HG02678 (cell line): Measurements from ENCODE around the gene LPCAT1.
"Not testable (repeated sequence)": the region's sequence is repeated elsewhere in the genome, so short reads cannot be mapped to it uniquely, and the experiment has no call there.

Experiments
- ATAC-seq: cut with Tn5 transposase; IDR thresholded peaks from one replicate; pipeline ENCODE4 v1.9.1; 2021; ENCODE audit warnings: mild to moderate bottlenecking, moderate library complexity; ENCODE audit not compliant: unreplicated experiment

LPCAT1 gene

DNA sequence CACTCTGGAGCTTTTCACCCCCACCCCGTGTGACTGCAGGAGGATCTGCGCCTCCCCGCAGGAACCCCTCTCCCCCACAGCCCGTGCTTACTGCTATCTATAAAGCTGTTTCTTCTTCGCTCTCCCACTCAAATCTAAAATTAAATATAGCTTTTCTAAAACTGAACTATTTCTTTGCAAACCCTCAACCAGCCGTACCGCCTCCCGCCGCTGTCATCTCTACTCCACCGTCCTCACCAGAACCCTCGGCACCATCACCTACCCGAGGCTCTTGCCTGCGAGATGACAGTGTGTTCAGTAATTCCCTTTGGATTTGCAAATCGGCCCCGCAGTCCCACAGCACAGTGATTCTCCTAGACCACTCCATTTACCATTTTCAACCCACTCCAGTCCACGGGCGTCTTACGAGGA, 13.6 kb downstream of the LPCAT1 start:
- ATAC-seq: no peak

DNA sequence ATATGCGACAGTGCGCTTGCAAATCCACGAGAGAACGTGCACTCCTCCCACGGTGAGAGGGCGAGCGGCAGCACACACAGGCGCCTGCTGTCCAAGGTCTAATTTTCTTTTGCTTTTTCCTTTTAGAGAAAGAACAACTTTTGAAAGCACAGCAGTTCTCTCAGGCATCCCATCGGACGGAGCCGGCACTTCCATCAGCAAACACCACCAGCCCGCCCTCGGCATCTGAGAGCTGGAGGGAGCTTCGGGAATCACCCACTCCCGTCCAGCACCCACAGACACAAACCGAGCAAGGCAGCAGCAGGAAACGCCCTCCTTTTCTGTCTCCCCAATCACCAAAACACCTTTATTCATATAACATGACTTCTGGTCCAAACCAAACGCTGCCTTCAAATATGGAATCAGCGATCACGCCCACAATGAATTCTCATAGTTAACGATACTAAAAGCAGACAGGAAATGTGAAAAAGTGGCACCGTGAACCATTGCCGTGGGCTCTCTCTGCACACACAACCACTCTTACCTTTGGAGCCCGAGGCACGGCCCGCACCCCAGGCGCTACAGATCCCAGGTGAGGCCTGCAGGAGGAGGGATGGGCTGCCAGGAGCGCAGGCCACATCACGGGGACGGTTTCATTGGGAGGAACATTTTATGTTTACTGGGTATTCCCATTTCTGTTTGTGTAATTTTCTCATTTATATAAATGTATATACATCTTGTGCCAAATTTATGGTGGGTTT, 14.2 kb downstream of the LPCAT1 start:
- no peak for ATAC-seq

DNA sequence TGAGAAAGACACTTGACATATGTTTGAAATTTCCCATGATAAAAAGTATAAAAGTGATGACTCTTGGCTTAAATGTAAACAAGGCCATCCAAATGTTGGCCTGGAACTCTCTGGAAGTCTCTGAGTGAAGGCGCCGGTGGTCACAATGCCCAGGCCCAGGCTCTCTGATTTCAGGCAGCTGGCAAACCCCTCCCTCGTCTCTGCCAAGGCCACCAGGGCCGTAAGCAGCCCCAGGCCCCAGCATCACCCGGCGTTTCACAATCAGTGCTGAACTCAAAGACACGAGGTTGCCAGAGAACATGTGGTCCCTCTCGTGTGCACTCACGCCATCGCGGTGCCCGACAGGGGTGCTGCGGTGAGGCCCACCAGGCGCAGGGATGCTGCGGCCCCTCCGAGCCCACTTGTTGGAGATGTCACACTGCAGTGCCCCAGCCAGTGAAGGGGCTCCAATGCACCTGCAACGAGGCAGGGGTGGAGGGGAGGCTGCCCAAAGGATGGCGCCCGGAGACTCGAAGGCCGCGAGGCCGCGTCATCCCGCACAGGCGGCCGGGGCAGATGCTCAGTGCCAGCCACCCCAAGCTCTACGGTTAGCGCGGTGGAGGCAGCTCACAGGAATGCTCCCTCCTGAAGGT, 15.0 kb downstream of the LPCAT1 start:
- no peak for ATAC-seq

DNA sequence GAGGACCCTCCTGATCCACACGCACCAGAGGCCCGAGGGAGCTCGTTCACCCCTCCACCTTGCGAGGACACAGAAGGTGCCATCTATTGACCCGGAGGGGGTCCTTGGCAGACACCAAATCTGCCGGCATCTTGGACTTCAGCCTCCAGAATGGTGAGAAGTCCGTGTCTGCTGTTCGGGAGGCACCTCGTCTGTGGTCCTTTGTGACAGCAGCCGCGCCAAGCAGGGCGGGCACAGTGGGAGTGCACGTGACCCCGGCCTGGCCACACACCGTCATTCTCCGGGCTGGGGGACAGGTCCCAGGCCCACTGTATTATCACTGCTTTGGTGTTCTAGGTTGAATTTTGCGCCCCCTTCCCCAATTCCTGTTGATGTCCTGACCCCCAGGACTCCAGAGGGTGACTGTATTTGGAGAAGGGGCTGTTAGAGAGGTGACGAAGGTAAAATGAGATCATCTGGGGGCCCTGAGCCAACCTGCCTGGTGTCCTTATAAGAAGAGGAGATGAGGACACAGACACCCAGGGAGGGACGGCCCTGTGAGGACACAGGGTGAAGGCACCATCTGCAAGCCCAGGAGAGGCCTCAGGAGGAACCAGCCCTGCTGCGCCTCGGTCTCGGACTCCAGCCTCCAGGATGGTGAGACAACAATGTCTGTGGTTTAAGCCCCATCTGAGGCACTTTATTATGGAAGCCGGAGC, 15.7 kb downstream of the LPCAT1 start:
- no peak for ATAC-seq

DNA sequence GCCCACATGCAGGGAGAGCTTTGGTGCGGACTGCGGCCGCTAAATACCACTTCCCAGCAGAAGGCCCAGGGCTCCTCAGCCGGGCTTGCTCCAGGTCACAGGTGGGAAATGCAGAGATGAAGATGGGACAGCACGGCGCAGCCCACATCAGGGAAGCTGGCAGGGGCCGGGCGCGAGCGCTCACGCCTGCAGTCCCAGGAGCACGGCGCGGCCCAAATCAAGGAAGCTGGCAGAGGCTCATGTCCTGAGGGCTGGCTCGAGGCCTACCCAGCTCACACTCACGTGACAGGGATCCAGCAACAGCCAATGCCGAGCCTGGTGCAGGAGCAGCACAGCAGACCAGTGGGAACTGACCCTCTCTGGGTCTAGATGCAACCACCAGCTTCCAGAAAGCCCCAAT, 16.3 kb downstream of the LPCAT1 start:
- no peak for ATAC-seq

DNA sequence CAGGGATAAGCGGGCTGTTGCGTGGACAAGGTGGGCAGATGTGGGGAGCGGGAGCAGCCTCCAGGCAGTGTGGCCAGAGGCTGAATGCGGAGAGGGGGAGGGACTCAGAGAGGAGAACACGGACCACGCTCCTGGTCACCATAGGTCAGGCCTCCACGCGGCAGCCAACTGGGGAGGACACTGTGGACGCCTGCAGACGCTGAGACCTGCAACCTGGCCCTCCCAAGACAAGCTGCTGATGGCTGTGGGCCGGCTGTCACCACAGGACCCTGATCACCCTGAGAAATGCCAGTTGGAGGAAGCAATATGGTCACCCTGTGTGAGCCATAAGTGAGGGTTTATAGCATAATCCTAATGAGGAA, 16.8 kb downstream of the LPCAT1 start:
- no peak for ATAC-seq

DNA sequence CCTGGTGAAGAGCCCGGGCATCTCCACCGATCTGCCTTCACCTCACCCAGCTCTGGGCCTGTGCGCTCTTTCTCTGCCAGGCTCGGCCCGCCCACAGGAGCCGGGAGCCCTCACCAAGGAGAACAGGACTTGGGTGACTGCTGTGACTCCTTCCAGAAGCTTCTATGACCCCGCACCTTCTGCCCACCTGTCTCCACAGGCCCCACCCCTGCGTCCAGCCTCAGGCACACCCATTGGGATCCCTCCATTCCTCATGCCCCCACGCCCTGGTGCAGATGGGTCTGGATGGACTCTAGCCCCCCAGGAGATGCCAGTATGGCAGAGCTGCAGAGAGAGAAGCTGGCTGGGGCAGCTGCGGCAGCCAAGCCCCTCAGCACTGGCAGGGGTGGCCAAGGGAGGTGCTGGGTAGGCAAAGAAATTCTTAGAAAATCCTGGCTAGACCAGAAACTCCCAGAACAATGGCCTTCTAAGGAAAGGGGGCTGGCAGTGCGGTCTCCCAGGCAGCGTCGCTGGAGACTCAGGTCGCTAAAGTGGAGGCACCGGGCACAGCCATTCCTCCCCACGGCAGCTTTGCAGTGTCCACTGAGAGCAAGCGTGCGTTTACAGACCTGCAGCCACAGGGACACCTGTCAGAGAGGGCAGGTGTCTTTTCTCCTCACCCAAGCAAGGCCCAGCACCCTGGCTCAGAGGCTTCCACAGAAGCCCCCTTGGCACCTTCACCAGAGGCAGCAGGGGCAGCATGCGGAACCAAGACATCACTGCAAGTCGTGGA, 17.3 kb downstream of the LPCAT1 start:
- no peak for ATAC-seq

DNA sequence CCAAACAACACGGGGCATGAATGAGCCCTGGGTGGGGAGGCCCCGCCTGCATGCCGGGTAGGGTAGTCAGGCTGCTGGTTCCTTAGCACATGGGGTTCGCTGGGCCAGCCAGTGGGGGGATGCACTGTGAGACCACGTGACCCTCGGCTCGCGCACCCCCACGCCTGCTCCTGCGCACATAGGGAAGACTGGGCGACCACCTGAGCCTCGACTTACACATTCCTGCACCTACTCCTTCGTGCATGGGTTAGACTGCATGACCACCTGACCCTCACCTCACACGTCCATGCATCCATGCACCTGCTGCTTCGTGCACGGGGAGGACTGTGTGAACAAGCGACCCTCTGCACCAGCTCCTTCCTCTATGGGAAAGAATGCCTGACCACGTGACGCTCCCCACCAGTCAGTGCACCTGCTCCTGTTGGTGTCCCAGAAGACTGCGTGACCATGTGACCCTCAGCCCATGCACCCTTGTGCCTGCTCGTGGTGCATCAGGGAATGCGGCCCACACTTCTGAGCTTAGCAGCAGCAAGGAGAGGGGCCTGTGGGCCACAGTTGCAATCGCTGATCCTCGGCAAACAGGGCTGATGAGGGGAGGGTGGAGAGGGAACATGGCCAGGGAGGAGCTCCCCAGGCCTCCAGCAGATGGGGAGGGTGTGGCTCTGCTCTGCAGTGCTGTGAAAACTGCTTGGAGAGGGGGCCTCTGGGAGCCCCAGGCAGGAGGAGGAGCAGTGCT, 18.1 kb downstream of the LPCAT1 start:
- ATAC-seq: no peak

DNA sequence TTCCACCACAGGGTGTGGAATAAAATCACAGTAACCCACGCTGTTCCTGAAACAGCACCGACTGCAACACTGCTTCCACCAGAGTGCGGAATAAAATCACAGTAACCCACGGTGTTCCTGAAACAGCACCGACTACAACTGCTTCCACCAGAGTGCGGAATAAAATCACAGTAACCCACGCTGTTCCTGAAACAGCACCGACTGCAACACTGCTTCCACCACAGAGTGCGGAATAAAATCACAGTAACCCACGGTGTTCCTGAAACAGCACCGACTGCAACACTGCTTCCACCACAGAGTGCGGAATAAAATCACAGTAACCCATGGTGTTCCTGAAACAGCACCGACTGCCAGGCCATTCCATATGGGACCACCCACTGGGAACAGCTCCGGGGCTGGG, 18.7 kb downstream of the LPCAT1 start:
- not testable (repeated sequence) for ATAC-seq

DNA sequence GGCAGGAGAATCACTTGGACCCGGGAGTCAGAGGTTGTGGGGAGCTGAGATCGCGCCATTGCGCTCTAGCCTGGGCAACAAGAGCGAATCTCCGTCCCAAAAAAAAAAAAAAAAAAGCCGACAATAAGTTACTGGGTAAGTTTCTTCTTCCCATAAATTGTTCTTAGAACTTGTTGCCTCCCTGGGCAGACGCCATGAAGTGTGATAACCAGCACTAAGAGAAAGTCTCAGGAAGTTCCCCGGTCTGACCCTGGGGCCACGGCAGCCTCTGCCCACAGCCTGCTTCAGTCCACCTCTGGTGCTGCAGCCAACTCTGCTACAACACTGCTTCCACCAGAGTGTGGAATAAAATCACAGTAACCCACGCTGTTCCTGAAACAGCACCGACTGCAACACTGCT, 19.1 kb downstream of the LPCAT1 start:
- no peak for ATAC-seq

DNA sequence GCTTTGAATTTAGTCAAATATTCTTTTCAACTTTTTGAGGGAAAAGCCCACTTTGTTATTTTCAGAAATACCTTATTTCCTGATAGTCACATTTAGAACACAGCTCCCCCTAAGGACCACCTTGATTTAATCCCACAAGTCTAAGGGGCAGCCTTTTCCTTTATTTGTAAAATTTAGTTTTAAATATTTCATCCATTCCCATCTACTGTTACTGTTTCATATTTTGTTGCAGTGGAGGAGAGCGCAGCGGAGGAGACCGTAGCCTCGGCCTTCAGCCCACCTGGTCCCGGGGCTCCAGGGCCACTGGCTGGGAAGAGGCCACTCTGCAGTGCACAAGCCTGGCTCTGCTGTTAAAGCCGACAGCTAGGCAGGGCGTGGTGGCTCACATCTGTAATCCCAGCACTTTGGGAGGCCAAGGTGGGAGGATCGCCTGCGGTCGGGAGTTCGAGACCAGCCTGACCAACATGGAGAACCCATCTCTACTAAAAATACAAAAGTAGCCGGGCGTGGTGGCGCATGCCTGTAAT, 19.6 kb downstream of the LPCAT1 start:
- ATAC-seq: peak; percentile 17

DNA sequence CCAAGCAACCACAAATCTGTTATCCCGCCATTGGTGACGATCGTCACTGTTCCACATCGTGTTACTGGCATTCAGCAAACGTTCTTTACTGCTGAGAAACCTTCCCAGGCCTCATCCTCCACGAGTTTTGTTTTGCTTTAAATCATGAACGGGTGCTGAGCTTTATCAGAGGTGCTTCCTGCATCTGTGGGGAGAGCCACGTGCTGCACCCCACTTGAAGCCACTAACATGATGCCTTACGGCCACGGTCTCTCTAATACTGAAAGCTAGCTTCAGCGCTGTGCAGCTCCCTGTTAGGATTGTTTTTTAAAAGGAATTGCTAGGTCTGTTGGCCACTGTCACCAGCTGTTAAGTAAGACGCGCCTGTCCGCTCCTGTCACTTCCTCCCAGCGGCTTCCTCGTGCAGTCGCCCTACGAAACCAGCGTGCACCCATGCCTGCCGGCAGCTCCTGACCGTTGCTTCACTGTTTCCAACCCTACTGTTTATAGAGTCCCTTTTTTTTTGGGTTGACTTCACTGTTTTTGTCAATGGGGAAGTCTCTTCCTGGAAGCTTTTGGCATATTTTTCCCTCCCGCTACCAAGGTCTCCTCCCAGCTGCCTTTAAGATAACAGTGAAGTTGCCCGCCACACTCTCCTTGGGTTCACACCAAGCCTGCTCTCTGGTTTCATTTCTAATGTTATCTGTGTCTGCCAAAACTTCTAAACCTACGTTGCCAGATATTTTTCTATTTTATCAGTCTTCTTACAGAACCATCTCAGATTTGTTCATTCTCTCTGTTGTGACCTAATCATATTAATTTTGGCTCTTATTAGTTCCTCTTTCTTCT, 20.3 kb downstream of the LPCAT1 start:
- ATAC-seq: peak; percentile 27

DNA sequence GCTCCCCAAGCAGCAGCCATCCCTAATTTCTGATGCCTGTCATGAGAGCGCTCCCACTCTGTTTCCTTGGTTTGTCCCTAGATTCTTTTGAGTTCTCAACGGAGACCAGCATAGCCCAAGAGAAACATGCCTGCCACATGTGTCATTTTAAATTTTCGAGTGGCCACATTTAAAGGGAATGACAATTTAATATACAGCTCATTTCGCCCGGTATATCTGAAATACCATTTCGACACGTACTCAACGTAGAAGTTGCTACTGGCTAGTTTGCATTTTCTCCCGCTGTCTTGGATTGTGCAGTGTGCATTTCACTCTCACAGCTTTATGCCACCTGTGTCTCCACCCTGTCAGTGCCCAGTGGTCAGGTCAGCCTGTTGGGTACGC, 21.0 kb downstream of the LPCAT1 start:
- ATAC-seq: no peak

DNA sequence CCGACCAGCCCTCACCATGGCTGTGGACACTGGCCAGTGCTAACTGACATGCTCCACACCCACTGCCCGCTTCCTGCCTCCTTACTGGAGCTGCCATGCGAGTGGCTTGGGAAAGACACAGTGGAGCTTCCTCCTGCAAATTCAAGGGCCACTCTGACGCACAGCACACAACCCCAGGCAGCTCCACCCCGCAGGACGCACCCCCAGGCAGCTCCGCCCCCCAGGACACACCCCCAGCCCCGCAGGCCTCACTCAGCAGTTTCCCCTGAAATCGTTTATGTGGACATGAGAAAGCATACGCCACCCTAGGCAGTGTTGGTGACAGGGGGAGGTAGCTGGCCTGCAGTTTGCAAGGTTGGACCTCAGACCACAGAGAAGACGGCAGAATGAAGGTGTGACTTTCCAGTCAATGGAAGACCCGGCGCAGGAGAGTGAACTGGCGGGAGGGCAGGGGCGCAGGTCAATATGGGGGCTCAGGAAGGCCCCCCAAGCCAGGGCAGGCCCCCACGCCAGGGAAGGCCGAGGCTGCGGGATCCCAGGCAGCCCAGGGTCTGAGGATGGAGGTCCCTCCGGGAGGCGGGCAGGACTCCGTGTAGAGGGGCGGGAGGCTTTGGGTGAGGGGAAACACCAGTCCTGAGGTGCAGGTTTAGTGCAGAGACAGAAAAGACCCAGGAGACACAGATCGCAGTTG, 21.6 kb downstream of the LPCAT1 start:
- ATAC-seq: no peak

DNA sequence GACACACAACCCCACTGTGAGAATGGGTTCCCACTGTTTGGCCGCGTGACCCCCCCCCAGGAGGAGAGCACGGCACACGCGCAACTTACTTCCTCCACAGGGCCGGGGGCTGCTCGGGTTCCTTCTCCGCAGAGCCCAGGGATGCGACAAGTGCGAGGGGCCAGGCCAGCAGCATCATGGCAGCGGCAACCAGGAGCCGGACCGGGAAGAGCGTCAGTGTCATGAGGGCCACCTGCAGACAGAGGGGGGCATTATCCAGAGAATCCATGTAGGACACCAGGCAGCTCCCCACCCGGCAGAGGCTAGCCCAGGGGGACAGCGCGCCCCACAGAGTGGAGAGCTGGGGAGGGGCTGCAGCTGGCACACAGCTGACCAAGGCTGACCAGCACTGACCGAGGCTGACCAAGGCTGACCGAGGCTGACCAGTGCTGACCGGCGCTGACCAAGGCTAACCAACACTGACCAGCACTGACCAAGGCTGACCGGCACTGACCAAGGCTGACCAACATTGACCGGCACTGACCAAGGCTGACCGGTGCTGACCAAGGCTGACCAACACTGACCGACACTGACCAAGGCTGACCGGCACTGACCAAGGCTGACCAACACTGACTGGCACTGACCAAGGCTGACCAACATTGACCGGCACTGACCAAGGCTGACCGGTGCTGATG, 22.3 kb downstream of the LPCAT1 start:
- ATAC-seq: no peak

DNA sequence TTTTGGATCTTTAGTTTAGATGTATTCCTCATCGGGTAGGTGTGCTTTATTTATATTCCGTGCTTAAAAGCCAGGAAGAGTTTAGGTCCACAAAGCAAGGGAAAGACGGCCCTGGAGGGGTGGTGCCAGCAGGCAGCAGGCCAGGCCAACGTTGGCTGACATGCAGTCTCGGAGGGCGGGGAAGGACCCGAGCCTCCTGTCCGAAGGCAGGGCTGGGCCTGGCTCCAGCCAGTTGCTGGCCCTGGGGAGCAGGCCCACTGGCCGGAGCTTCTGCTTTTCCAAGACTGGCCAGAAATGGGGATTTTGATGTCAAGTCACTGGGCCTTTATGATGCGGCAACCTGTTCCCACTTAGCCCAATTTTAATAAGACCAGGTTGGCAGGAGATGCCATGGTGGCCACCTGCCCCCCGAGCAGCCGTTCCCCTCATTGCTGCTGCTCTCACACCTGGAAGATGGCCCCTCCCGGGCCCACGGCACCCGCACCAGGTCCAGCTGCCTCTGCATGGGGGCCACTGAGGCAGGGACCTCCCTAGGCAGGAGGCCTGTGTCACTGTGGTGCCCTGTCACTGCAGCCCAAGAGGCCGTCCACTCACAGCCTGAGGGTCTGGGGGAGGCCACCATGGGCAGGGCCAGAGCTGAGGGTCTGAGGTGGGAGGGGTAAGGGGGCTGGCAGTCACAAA, 23.2 kb downstream of the LPCAT1 start:
- ATAC-seq: no peak

DNA sequence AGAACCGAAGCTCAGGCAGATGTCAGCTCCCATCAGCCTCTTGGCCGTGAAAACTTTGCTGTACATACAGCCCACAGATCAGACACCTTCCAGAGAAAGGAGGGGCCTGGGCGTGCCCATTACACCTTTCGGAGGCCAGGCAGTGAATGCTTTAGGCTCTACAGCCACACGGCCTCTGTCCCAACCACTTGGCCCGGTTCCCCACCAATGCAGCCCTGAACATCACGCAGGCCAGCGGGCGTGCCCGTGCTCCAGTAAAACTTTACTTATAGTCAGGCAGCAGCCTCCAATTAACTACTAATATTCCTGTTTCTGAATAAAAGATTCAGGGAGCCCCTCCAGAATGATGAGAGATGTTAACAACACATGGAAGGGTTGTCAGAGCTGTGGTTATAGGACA, 23.9 kb downstream of the LPCAT1 start:
- no peak for ATAC-seq
